ENCODE data around the gene ZNF496. TPM values are rescaled to one million over a fixed set of nuclear protein-coding genes. Genes with fewer than 3 reads are reported as not detected.
A peak's percentile ranks its signal among the peaks of the same experiment; 100 is the strongest.

ZNF496 gene
- total and polyA plus RNA-seq, 5 donors from 2014 or later = 2.0 to 6.0 (median 3.7) TPM

- Mint-ChIP-seq H3K36me3 (peaks cover 2% of the 10 kb centered on the region), H3K4me3 (no peak overlapping the region), H3K9me3 (no peaks in the 10 kb centered on the region), H3K27ac (no peak overlapping the region), H3K27me3 (peaks cover 13% of the 10 kb centered on the region), H3K4me1 (peaks cover 0 to 4% (median under 1%) of the 10 kb centered on the region in 4 donors)
- H3K36me3 ChIP-seq (ENCODE audit: control insufficient read depth, insufficient read depth, low read length) = no peaks in the 10 kb centered on the region
- H3K9me3 ChIP-seq (ENCODE audit: control insufficient read depth in 2 of 2, low read length in 2 of 2) = no peaks in the 10 kb centered on the region
- H3K4me3 ChIP-seq (ENCODE audit: low read depth, low read length) = no peak overlapping the region
- ATAC-seq (ENCODE audit: low read depth in 2 of 2) (no peak), DNase-seq (no peak)
- no peak overlapping the region for H3K27ac ChIP-seq (ENCODE audit: insufficient read depth, low read length, poor library complexity, severe bottlenecking)
- no peaks in the 10 kb centered on the region for H3K27me3 ChIP-seq (ENCODE audit: control insufficient read depth, insufficient read depth, low read length)
- no peaks in the 10 kb centered on the region for H3K4me1 ChIP-seq (ENCODE audit: control insufficient read depth, insufficient read depth, low read length, poor library complexity, severe bottlenecking)
These were observed 7.1 kb upstream of the ZNF496 start for GRCh38 chr1:247338723-247339275.

GRCh38 chr1:247337961-247338360 lies 6.3 kb upstream of the ZNF496 start:
- Mint-ChIP-seq H3K27me3 (peaks cover 12% of the 10 kb centered on the region), H3K4me1 (peaks cover 0 to 6% (median 4%) of the 10 kb centered on the region in 4 donors), H3K27ac (no peak overlapping the region), H3K4me3 (no peak overlapping the region), H3K36me3 (peaks cover 4% of the 10 kb centered on the region), H3K9me3 (no peaks in the 10 kb centered on the region)
- no peaks in the 10 kb centered on the region for H3K9me3 ChIP-seq (ENCODE audit: control insufficient read depth in 2 of 2, low read length in 2 of 2)
- no peaks in the 10 kb centered on the region for H3K4me1 ChIP-seq (ENCODE audit: control insufficient read depth, insufficient read depth, low read length, poor library complexity, severe bottlenecking)
- no peaks in the 10 kb centered on the region for H3K27me3 ChIP-seq (ENCODE audit: control insufficient read depth, insufficient read depth, low read length)
- ATAC-seq (ENCODE audit: low read depth in 2 of 2) = no peak
- H3K36me3 ChIP-seq (ENCODE audit: control insufficient read depth, insufficient read depth, low read length) = no peaks in the 10 kb centered on the region
- no peak for DNase-seq
- no peak overlapping the region for H3K27ac ChIP-seq (ENCODE audit: insufficient read depth, low read length, poor library complexity, severe bottlenecking)
- no peak overlapping the region for H3K4me3 ChIP-seq (ENCODE audit: low read depth, low read length)

GRCh38 chr1:247337250-247337746 lies 5.6 kb upstream of the ZNF496 start:
- no peak overlapping the region for H3K4me3 Mint-ChIP-seq
- ATAC-seq (ENCODE audit: low read depth in 2 of 2) = no peak
- no peaks in the 10 kb centered on the region for H3K9me3 Mint-ChIP-seq

GRCh38 chr1:247336390-247336789 lies 4.7 kb upstream of the ZNF496 start:
- Histone ChIP-seq H3K4me3 (ENCODE audit: low read depth, low read length) (no peak overlapping the region), H3K4me1 (ENCODE audit: control insufficient read depth, insufficient read depth, low read length, poor library complexity, severe bottlenecking) (peaks cover 6% of the 10 kb centered on the region), H3K27ac (ENCODE audit: insufficient read depth, low read length, poor library complexity, severe bottlenecking) (no peak overlapping the region), H3K36me3 (ENCODE audit: control insufficient read depth, insufficient read depth, low read length) (no peaks in the 10 kb centered on the region), H3K9me3 (ENCODE audit: control insufficient read depth in 2 of 2, low read length in 2 of 2) (no peaks in the 10 kb centered on the region), H3K27me3 (ENCODE audit: control insufficient read depth, insufficient read depth, low read length) (no peaks in the 10 kb centered on the region)
- no peak overlapping the region for H3K27ac Mint-ChIP-seq
- peaks cover 4% of the 10 kb centered on the region for H3K27me3 Mint-ChIP-seq
- ATAC-seq (ENCODE audit: low read depth in 2 of 2) (no peak), DNase-seq (no peak)
- H3K4me3 Mint-ChIP-seq = no peak overlapping the region
- H3K9me3 Mint-ChIP-seq = no peaks in the 10 kb centered on the region
- H3K36me3 Mint-ChIP-seq = peaks cover 4% of the 10 kb centered on the region
- peaks cover 0 to 13% (median 7%) of the 10 kb centered on the region in 4 donors for H3K4me1 Mint-ChIP-seq

More at GRCh38 chr1:247337250-247337746, 5.6 kb upstream of the ZNF496 start:
- H3K27ac ChIP-seq (ENCODE audit: insufficient read depth, low read length, poor library complexity, severe bottlenecking) = no peak overlapping the region
- no peak for DNase-seq
- no peak overlapping the region for H3K4me3 ChIP-seq (ENCODE audit: low read depth, low read length)
- peaks cover 0 to 12% (median 6%) of the 10 kb centered on the region in 4 donors for H3K4me1 Mint-ChIP-seq
- peaks cover 2% of the 10 kb centered on the region for H3K4me1 ChIP-seq (ENCODE audit: control insufficient read depth, insufficient read depth, low read length, poor library complexity, severe bottlenecking)
- peaks cover 4% of the 10 kb centered on the region for H3K36me3 Mint-ChIP-seq
- no peaks in the 10 kb centered on the region for H3K9me3 ChIP-seq (ENCODE audit: control insufficient read depth in 2 of 2, low read length in 2 of 2)
- peaks cover 6% of the 10 kb centered on the region for H3K27me3 Mint-ChIP-seq
- no peaks in the 10 kb centered on the region for H3K36me3 ChIP-seq (ENCODE audit: control insufficient read depth, insufficient read depth, low read length)
- no peaks in the 10 kb centered on the region for H3K27me3 ChIP-seq (ENCODE audit: control insufficient read depth, insufficient read depth, low read length)
- H3K27ac Mint-ChIP-seq = no peak overlapping the region

- Mint-ChIP-seq H3K4me3 (no peak overlapping the region), H3K9me3 (no peaks in the 10 kb centered on the region), H3K27me3 (peaks cover 4% of the 10 kb centered on the region), H3K36me3 (peaks cover 4% of the 10 kb centered on the region), H3K27ac (no peak overlapping the region), H3K4me1 (peaks cover 0 to 13% (median 7%) of the 10 kb centered on the region in 4 donors)
- peaks cover 8% of the 10 kb centered on the region for H3K4me1 ChIP-seq (ENCODE audit: control insufficient read depth, insufficient read depth, low read length, poor library complexity, severe bottlenecking)
- no peak overlapping the region for H3K27ac ChIP-seq (ENCODE audit: insufficient read depth, low read length, poor library complexity, severe bottlenecking)
- H3K9me3 ChIP-seq (ENCODE audit: control insufficient read depth in 2 of 2, low read length in 2 of 2) = no peaks in the 10 kb centered on the region
- no peaks in the 10 kb centered on the region for H3K27me3 ChIP-seq (ENCODE audit: control insufficient read depth, insufficient read depth, low read length)
- H3K4me3 ChIP-seq (ENCODE audit: low read depth, low read length) = no peak overlapping the region
- no peak for DNase-seq
- ATAC-seq (ENCODE audit: low read depth in 2 of 2) = no peak
- no peaks in the 10 kb centered on the region for H3K36me3 ChIP-seq (ENCODE audit: control insufficient read depth, insufficient read depth, low read length)
These were observed 4.2 kb upstream of the ZNF496 start for GRCh38 chr1:247335882-247336281.

GRCh38 chr1:247334378-247335133 lies 2.9 kb upstream of the ZNF496 start:
- Mint-ChIP-seq H3K9me3 (no peaks in the 10 kb centered on the region), H3K4me1 (peaks cover 0 to 23% (median 13%) of the 10 kb centered on the region in 4 donors), H3K27me3 (peaks cover 4% of the 10 kb centered on the region), H3K4me3 (peak overlapping the region in 3 of 4 donors; percentile 17 to 62 (median 56)), H3K36me3 (peaks cover 4% of the 10 kb centered on the region), H3K27ac (no peak overlapping the region)
- Histone ChIP-seq H3K4me3 (ENCODE audit: low read depth, low read length) (no peak overlapping the region), H3K36me3 (ENCODE audit: control insufficient read depth, insufficient read depth, low read length) (no peaks in the 10 kb centered on the region), H3K27me3 (ENCODE audit: control insufficient read depth, insufficient read depth, low read length) (no peaks in the 10 kb centered on the region), H3K27ac (ENCODE audit: insufficient read depth, low read length, poor library complexity, severe bottlenecking) (no peak overlapping the region), H3K9me3 (ENCODE audit: control insufficient read depth in 2 of 2, low read length in 2 of 2) (no peaks in the 10 kb centered on the region), H3K4me1 (ENCODE audit: control insufficient read depth, insufficient read depth, low read length, poor library complexity, severe bottlenecking) (peaks cover 13% of the 10 kb centered on the region)
- DNase-seq = no peak
- no peak for ATAC-seq (ENCODE audit: low read depth in 2 of 2)

GRCh38 chr1:247332623-247333361 lies 1.1 kb upstream of the ZNF496 start:
- no peak overlapping the region for H3K27ac ChIP-seq (ENCODE audit: insufficient read depth, low read length, poor library complexity, severe bottlenecking)

More at GRCh38 chr1:247332623-247333361, 1.1 kb upstream of the ZNF496 start:
- no peak for DNase-seq
- Mint-ChIP-seq H3K9me3 (no peaks in the 10 kb centered on the region), H3K36me3 (peaks cover 10% of the 10 kb centered on the region), H3K4me3 (peak overlapping the region; percentile 56 to 82 (median 80)), H3K4me1 (peaks cover 0 to 23% (median 13%) of the 10 kb centered on the region in 4 donors), H3K27ac (peak overlapping the region; percentile 38 to 48 (median 41)), H3K27me3 (peaks cover 4% of the 10 kb centered on the region)
- H3K27me3 ChIP-seq (ENCODE audit: control insufficient read depth, insufficient read depth, low read length) = no peaks in the 10 kb centered on the region
- no peaks in the 10 kb centered on the region for H3K36me3 ChIP-seq (ENCODE audit: control insufficient read depth, insufficient read depth, low read length)
- no peak overlapping the region for H3K4me3 ChIP-seq (ENCODE audit: low read depth, low read length)
- H3K4me1 ChIP-seq (ENCODE audit: control insufficient read depth, insufficient read depth, low read length, poor library complexity, severe bottlenecking) = peaks cover 13% of the 10 kb centered on the region
- ATAC-seq (ENCODE audit: low read depth in 2 of 2) = no peak
- H3K9me3 ChIP-seq (ENCODE audit: control insufficient read depth in 2 of 2, low read length in 2 of 2) = no peaks in the 10 kb centered on the region
